GDM1 (cell line): ENCODE measurements around the gene AP2S1.
"Not testable (repeated sequence)": the region's sequence is repeated elsewhere in the genome, so short reads cannot be mapped to it uniquely, and the experiment has no call there.

Source experiments
- DNase-seq: peaks from one replicate; lab custom pipeline; 2025; lab: John Stamatoyannopoulos, UW

The AP2S1 gene

DNA sequence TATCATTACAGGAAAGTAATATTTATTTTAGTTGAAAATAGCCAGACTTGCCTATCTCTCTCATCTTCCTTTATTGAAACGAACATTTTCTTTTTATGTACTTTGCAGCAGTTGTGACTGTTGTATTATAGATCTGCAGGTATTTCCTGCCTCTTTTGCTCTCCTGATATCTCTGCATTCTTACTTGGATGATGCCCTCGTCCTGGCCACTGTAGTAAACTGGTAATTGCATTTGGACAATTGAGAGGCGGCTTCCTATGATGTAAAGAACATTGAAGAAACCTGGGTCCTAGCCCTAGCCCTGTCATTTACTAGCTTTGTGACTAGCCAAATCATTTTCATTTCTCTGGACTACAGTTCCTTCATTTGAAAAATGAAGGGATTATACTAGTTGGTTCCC, 16.5 kb upstream of the AP2S1 start:
- no peak for DNase-seq

DNA sequence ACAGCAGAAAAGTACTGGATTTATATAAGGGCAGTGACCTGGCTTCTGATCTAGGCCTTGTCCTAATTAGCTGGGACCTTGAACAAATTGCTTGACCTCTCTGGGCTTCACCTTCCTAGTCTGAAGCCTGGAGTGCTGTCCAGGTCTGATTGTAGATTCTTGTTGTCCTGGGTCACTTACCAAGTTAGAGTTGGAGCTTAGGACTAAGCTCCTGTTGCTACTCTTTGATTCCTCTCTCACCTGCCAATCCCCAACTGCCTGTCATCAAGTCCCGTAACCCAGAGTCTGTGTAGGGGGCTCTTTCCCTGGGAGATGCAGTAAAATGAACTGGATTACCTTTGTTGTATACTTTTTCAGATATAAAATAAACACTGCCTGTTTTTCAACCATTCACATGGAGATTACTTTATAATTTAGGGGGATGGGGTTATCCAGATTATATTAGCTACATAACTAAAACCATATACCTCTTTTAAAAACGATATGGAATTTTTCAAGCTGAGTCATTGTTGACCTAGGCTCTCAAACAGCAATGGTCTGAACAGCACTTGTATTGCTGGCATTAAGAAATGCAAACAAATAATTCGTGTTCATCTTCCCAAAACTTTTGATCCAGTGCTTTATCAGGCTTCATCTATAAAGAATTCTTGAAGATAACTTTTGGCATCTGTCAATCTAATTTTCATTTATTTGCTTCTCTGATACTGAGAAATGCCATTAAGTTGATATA, 15.9 kb upstream of the AP2S1 start:
- no peak for DNase-seq

DNA sequence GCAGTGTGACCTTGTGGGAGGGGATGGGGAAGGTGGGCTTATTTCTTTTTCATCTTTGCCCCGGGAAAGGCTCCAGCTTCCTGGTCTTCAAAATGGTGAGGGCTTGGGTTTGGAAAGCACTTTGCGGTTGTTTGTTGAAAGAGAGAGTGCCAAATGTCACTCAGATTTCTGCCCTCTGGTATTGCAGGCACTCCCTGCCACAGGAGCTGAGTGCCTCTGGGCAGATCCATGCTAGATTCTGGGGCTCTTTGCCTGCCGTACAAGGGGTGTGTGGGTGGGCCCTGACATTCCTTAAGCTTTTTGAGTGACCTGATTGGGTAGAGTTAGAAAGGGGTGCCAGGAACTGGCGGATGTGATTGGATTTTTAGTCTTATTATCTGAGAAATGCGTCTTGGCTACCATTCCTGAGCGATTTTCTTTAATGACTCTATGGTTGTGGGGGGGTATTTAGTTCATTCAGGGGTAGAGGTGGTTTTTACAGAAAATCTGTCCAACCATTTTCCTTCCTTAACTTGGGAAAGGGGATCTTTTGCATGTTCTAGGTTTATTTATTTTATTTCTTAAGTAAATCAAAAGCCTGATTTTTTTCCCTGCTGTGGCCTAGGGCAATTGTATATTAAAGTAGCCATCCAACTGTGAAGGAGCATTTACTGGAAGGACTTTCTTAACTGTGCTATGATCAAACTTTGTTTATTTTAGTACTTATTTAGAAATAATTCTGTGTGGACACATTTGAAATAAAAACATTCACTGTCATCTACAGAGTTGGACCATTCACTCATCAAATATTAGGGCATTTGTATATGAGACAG, 13.4 kb upstream of the AP2S1 start:
- DNase-seq, result no peak

- peak; percentile 22 for DNase-seq
Measured at GRCh38 chr19:46862974-46863632, 12.5 kb upstream of the AP2S1 start.

DNA sequence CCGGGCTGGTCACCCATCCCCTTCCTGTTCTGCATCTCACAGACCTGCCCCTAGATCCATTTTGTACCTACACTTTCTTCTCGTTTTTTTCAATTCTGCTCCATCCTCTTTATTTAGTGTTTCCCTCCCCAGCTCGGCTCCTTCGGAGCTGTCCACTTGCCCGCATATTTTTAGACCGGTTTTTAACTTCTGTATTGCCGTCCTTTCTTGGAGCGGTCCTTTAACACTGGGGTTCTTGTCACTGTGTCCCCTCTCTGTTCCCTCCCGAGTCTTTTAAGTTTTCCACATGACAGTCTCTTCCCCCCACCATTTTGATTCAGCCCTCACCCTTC, 11.8 kb upstream of the AP2S1 start:
- DNase-seq, result no peak

GRCh38 chr19:46861691-46862502, 11.3 kb upstream of the AP2S1 start:
- peak; percentile 6 for DNase-seq

GRCh38 chr19:46860846-46861690, 10.4 kb upstream of the AP2S1 start, which contains the start of gene ARHGAP35:
TSS of gene ARHGAP35 (plus strand) at chr19:46860997. CDS start at chr19:46918676, 57,679 bp downstream.
- DNase-seq, result no peak

GRCh38 chr19:46860125-46860845, 9.6 kb upstream of the AP2S1 start:
- DNase-seq, result peak; percentile 99

- no peak for DNase-seq
Measured at GRCh38 chr19:46859637-46860124, 9.0 kb upstream of the AP2S1 start.

GRCh38 chr19:46856062-46857022, 5.7 kb upstream of the AP2S1 start:
- DNase-seq, result peak; percentile 85

GRCh38 chr19:46854698-46855097, 4.1 kb upstream of the AP2S1 start:
- DNase-seq, result not testable (repeated sequence)

DNA sequence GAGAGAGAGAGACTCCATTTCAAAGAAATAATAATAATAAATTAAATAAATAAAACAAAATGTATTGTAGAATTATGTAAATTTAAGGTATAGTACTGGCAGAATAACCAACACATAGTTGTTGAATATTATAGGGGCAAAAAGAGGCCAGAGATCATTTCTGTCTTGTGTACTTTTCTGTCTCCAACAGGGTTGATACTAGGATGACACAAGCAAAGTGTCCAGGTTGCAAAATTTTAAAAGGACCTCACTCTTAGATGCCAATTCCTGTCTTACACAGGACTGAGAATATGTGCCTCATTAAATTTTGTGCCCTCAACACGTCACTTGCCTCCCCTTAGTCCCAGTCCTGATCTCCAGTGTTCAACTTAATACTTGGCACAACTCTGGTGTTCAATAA, 2.2 kb upstream of the AP2S1 start:
- no peak for DNase-seq

GRCh38 chr19:46849610-46850009, 1.0 kb downstream of the AP2S1 start:
- DNase-seq, result no peak

GRCh38 chr19:46848389-46848788, 2.3 kb downstream of the AP2S1 start:
- no peak for DNase-seq

DNA sequence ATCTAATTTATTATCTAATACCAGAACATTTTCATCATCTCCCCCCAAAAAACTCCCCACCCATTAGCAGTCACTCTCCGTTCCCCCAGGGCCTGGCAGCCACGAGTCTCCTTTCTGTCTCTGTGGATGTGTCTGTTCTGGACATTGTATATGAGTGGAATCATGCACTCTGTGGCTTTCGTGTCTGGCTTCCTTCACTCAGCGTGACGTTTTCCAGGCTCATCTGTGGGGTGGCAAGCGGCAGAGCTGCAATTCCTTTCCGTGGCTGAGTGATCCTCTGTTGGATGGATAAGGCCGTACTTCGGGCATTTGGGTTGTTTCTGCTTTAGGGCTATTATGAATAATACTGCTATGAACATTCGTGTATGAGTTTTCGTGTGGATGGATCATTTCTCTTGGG, 3.1 kb downstream of the AP2S1 start:
- DNase-seq, result no peak

GRCh38 chr19:46845959-46846459, 4.6 kb downstream of the AP2S1 start:
- DNase-seq, result no peak

DNA sequence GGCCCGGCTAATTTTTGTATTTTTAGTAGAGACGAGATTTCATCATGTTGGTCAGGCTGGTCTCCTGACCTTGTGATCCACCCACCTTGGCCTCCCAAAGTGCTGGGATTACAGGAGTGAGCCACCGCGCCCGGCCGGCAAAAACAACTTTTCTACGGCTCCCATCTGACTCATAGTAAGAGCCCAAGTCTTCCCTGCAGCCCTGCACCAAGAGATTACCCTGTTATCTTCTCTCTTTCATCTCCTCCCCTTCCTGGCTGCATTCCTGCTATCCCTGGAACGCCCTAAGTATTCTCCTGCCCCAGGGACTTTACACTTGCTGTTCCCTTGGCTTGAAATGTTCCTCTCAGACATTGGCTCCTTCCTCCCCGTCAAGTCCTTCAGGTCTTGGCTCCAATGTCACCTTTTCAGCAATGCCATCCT, 6.6 kb downstream of the AP2S1 start:
- DNase-seq, result no peak

GRCh38 chr19:46842791-46843190, 7.9 kb downstream of the AP2S1 start:
- no peak for DNase-seq
